Hypothalamus (tissue), 51 donors: ENCODE results near the gene PDPN.
A peak's percentile ranks its signal among the peaks of the same experiment; 100 is the strongest.

ENCODE experiments used
- DNase-seq, 51 donors: peaks; one replicate each; lab custom pipeline; 2025; lab: John Stamatoyannopoulos, UW

The PDPN gene

GRCh38 chr1:13607002-13607401 is 23.4 kb downstream of the PDPN start:
- no peak for DNase-seq

GRCh38 chr1:13616234-13616633 is 32.6 kb downstream of the PDPN start:
- DNase-seq: no peak

- DNase-seq: no peak
These were observed 33.5 kb downstream of the PDPN start for GRCh38 chr1:13617108-13617507.

- no peak for DNase-seq
These were observed 34.1 kb downstream of the PDPN start for GRCh38 chr1:13617773-13618172.

DNA sequence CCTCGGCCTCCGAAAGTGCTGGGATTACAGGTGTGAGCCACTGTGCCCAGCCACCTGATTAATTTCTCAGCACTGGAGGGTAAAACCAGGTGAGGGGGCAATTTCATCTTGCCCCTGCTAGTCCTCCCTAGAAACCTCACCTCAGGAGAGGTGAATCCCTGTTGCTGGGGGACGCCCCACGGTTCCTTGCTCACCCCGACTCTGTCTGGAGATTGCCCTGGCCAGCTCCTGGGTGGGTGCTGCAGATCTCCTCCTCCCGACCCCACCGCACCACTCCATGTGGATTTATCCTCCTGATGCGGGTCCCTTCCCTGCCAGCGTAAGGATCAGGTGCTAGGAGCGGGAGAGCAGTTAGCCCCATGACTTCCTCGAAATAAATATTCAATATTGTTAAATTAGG is 34.9 kb downstream of the PDPN start:
- DNase-seq: no peak

- no peak for DNase-seq
These were observed 36.3 kb downstream of the PDPN start for GRCh38 chr1:13619909-13620308.

DNA sequence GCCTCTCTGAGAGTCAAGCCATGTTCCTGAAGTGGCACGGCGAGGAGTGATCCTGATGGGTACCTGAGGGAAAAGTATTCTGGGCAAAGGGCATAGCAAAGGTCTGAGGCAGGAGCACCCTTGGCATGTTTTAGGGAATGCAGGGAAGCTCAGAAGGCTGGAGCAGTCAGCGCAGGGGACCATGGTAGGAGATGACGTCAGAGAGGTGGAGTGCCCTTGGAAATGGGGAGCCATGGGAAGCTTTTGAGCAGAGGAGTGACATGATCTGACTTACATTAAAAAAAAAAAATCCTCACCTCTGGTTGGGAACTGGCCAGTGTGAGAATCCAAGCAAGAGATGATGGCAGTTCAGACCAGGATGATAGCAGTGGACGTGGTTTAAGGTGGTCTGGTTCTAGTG is 37.2 kb downstream of the PDPN start:
- no peak for DNase-seq

GRCh38 chr1:13622446-13622845 is 38.8 kb downstream of the PDPN start:
- DNase-seq: peak in 2 of 51 donors; percentile 1 to 2

GRCh38 chr1:13623021-13623637 is 39.5 kb downstream of the PDPN start:
- peak in 1 of 51 donors; percentile 10 for DNase-seq

- no peak for DNase-seq
These were observed 40.9 kb downstream of the PDPN start for GRCh38 chr1:13624526-13624925.

DNA sequence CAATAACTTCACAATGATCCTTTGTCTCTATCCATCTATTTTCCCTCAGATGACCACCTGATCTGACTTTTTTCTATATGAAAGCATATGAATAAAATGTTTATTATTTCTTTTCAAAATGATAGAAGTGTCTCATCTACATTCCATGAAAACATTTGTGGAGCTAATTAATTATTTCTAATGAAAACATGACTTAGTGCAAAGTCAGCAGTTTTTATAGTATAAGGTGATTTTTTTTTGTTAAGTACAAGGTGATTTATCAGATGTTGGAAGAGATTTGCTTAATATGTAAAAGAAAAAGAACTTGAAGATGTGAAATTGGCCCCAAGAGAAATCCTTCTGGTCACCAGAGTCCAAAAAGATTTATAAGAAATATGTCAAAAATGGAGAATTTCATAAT is 43.5 kb downstream of the PDPN start:
- DNase-seq: no peak

DNA sequence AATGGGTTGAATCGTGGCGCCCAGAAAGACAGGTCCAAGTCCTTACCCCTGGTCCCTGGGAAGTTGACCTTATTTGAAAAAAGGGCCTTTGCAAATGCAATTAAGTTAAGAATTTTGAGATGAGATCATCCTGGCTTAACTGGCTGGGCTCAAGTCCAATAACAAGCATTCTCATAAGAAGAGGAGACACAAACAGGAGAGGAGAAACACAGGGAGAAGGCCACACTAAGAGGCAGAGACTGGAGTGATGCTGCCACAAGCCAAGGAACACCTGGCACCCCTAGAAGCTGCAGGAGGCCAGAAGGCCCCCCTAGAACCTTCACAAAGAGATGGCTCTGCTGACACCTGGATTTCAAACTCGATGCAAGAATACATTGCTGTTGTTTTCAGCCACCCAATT is 44.6 kb downstream of the PDPN start:
- no peak for DNase-seq

DNA sequence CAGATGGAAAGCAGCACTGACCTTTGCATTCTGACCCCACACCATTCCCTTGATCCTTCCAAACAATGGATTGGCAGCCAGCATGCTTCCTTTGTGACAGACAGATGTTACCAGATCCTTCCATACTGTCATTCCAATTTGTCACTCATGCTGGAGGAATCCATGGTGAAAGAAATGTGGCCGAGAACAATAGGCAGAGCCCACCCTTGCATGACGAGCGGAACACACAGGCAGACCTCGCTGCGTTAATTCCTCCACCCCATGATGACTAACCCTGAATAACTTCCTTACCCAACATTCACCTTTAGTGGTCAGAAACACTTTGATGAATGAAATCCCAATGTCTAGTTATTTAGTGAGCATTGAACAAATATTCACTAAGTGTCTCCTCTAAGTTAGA is 45.1 kb downstream of the PDPN start:
- DNase-seq: no peak

- DNase-seq: peak in 8 of 51 donors; percentile 2 to 38 (median 6)
These were observed 58.8 kb downstream of the PDPN start for GRCh38 chr1:13642306-13643004.

DNA sequence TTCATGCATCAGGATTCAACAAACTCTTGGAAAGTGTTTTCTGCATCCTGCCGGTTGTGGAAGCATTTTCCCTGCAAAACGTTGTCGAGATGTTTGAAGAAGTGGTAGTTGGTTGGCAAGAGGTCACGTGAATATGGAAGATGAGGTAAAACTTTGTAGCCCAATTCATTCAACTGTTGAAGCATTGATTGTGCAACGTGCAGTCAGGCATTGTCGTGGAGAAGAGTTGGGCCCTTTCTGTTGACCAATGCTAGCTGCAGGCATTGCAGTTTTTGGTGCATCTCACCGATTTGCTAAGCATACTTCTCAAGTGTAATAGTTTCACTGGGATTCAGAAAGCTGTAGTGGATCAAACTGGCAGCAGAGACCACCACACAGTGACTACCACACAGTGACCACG is 59.4 kb downstream of the PDPN start:
- DNase-seq: no peak

GRCh38 chr1:13646521-13646920 is 62.9 kb downstream of the PDPN start:
- DNase-seq: no peak

- no peak for DNase-seq
These were observed 67.6 kb downstream of the PDPN start for GRCh38 chr1:13651279-13651678.

GRCh38 chr1:13652238-13652637 is 68.6 kb downstream of the PDPN start:
- no peak for DNase-seq

DNA sequence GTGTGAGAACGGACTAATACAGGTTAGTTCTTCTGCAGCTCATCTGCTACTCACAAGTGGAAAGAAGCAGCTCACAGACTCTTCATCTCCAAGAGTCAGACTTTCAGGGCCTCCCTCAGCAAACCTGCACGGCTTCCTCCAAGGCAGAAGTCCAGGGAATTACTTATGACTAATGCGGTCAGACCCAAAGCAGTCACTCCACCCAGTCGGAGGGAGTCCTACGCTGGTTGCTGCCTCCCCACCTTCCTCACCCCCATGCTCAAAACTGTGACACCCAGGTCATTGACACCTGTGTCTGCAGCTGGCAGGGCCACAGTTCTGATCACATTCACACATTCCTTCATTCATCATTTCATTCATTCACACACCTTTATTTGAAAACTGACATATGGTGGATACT is 77.9 kb downstream of the PDPN start:
- DNase-seq: no peak

- no peak for DNase-seq
These were observed 78.9 kb downstream of the PDPN start for GRCh38 chr1:13662493-13662892.

DNA sequence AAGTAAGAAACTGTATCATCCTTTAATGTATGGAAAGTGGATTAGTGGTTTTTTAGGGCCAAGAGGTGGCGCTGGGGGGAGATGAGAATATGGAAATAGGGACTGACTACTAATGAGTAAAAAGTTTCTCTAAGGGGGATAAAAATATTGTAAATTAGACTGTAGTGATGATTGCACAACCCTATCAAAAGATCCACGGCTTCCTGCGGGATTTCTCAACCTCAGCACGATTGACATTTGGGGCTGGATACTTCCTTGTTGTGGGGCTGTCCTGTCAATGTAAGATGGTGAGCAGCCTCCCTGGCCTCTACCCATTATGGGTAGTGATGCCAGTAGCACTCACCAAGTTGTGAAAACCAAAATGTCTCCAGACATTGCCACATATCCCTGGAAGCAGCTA is 80.3 kb downstream of the PDPN start:
- DNase-seq: no peak

DNA sequence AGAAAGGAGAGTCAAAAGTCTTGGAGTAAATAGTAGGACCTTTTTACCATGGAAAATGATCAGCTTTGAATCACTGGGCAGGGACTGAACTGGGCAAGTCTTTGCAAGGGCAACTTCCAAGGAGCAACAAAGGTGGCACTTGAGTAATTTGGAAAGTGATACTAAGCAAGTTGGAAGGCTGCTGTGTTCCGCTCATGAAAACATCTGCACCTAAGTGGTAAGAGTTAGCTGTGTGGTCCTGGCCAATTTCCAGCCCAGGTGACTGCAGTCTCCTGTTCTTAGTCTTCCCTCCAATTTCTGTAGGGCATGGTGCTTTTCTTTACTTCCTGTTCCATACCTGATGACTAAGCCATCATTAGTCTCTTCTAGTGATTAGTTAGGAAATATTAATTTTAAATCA is 80.8 kb downstream of the PDPN start:
- DNase-seq: no peak

DNA sequence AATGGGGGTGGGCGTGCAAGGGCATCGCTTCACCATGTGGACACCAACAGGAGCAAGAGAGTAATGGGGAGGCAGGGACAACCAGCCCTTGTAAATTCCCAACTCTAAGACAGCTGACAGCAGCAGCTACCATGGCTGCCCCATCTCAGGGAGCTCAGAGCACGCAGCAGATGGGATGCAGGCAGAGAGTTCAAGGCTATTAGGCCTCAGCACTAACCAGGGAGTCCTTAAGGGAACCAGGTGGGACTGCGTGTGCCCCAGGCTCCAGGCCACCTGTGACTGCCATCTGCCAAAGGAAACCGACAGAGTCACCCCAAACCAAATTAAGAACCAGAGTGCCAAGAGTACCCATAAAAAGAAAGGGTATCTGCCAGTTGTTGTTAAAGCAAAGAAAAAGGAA is 82.7 kb downstream of the PDPN start:
- no peak for DNase-seq
